IPS-NIHi7 (cell line): ENCODE measurements around the gene KRTAP10-3.
A peak's percentile ranks its signal among the peaks of the same experiment; 100 is the strongest.

ENCODE experiments used
- DNase-seq: peaks from one replicate; pipeline ENCODE4 v3.0.0; 2012; ENCODE audit warnings: mixed read lengths; ENCODE audit errors: extremely low spot score

Gene KRTAP10-3

DNA sequence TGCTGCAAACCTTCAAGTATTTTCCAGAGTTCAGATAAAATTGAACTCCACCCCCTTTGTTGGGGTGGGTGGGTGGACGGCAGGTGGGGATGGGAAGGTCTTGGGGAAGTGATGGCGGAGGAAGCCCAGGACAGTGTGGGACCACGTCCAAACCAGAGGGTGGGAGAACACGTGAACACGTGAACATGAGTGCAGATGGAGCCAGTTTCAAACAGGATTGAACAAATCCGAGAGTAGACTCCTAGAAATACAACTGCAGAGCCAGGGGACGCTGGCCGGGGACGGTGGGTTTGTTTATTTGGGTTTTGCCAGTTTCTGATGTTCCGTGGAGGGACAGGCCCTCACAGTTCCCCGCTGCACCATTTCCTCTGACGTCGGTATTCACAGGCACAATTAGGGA is 10.2 kb downstream of the KRTAP10-3 start:
- DNase-seq, result no peak

DNA sequence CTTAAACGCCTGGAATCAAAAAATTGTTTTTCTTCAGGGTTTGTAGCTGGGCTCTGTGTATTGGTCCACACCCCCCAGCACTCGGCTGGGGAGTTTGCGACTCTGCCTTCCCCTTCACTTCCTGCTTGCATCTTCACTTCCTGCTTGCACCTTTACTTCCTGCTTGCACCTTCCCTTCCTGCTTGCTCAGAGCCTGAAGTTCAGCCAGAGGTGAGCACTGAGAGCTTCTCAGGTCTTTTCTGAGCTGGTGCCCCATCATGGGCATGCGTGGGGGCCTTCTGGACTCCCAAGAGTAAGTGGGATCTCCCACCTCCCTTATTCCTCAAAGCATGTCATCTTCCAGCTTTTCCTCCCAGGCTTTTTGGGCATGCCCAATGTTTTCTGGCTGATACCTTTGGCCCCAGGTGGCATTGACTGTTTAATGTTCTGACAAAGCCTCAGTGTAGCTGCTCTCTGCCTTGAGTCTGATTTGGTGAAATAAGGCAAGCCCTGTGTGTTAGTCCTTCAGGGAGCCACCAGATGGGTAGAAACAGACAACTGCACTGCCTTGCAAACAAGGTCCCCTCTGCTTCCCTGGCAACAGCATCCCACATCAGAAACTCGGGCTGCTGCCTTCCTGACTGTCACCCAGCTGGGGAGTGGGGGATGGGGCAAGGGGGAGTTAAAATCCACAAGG is 10.8 kb downstream of the KRTAP10-3 start:
- no peak for DNase-seq

DNA sequence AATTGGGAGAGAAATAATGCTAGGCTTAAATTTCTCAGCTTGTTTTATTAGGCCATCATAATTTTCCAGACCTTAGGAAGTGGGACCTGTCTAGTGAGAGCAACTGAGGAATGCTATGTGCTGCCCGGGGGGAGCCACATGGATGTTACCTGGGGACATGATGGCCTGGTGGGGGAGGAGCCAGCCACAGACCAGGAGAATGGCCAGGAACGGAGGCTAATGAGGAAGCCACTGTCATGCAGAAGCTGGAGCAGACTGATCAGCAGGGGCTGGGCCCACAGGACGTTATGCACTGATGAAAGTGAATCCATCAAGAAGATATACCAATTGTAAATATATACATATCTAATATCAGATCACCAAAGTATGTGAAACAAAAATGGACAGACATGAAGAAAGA is 14.0 kb downstream of the KRTAP10-3 start:
- DNase-seq, result no peak

DNA sequence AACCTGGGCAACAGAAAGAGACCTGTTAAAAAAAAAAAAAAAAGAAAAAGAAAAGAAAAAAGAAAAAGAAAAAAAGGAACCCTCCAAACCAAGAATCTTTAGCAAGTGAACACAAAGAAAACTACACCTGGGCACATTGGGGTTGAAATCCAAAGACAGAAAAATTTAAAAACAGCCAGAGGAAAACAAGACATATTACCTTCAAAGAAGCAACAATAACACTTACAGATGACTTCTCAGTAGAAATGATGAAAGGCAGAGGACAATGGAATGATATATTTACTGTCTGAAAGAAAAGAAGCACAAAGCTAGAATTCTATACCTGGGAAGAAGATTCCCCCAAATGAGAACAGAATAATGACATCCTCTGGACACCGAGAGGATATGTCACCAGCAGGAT is 15.9 kb downstream of the KRTAP10-3 start:
- DNase-seq, result no peak

DNA sequence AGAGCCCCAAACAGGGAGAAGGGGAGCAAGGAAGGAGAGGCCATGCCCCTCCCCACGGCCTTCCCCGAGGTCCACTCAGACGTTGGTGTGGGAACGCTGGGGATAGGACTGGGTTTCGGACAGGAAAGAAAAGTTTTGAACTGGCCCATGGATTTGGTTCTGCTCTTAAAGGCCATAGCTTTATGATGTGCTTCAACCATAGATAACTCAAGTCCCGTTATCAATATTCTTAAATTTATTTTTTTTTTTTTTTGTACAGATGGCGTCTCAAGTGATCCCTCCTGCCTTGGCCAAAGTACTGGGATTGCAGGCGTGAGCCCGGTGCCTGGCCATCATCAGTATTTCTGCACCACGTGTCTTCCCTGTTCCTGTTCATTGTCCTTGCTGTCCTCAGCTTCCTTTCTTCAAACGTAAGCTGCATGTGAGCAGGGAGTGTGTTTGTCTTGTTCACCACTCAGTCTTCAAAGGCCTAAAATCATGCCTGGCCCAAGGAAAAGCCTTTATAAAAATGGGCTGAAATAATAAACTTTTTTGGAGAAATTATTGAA is 17.8 kb downstream of the KRTAP10-3 start:
- DNase-seq, result no peak

DNA sequence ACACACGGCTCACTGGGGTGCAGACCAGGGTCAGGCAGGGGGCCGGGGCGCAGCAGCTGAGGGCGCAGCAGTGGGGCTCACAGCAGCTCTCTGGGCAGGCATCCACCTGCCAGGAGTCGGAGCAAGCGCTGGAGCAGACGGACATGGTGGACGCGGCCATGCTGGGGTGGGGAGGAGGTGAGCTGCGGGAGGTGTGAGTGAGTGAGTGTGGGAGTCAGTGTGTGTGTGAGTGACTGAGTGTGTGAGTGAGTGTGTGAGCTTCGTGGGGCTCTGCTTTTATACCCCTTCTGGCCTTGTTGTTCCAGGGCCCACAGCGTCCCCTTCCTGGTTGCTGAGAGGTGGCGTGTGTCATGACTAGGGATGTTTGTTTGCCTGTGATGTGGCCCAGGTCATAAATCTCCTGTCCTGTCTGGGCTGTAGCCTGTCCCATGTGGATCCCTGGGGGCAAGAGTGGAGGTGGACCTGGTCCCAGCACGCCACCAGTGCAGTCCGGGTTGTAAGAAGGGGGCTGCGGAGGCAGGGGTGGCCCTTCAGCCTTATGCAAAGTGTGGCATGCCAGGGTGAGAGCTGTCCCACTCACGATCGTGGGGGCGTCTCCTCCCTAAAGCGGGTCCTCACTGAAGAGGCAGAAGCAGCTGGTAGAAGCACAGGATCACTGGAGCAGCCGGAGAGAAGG is 18.5 kb downstream of the KRTAP10-3 start, which contains the start of gene KRTAP10-1:
Gene KRTAP10-1, minus strand, starts transcription at position 205 of the 676 bp plus-strand sequence. Its CDS starts 45 bp downstream, at position 160.
- DNase-seq, result no peak

DNA sequence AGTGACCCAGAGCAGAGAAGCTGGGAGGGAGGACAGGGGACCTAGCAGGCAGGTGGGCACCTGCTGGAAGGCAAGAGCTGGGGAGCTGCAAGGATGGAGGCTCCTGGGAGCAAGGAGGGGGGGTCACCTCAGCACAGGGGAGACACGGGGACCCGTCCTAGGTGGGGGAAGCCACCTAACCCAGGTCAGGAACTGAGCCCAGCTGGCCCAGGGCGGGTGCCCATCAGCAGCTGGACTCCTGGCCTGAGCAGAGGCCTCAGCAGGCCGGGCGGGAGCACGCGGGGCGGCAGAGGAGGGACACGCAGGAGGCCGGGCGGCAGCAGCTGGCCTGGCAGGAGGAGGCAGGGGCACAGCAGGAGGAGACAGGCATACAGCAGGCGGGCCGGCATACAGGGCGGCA is 19.5 kb downstream of the KRTAP10-3 start:
- DNase-seq, result no peak

DNA sequence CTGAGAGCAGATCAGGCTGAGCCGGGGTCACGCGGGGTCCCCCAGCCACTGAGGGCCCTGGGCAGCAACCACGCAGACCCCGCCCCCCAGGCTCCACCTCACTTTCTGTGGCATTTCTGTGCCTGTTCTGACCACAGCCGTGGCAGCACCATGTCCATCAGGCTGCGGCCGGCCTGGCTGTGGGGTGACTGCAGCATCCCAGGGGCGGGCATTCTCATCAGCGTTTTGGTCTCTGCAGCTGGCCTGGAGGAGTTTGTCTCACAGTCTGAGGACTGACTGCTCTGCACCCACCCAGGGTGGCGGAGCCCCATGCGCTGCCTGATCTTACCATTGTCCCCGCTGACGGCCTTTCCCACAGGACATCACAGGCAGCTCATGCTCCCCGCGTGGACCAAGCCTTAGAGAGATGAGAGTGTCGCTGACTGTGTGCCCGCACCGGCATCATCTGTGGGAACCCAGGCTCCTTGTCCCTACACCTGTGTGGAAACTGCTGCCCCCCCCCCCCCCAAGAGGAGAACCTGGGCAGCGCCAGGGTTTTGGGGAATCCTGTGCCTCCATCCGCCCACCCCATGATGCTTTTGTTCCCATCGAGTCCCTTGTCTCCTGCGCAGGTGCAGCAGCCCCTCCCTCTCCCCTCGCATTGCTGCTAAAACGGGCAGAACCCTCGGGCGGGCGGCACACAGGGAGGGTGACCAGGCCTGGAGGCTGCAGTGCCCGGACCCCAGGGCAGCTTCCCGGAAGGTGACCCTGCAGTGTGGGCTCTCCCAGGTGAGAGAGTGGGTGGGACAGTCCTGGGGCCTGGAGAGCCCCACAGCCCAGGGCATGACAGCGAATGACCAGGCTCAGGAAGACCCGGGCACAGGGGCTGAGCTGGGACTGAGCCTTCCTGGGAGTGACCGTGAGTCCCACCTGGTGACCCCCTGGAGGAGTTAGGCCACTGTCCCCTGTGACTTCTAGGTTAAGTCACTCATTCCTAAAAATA is 20.4 kb downstream of the KRTAP10-3 start:
- DNase-seq, result no peak

DNA sequence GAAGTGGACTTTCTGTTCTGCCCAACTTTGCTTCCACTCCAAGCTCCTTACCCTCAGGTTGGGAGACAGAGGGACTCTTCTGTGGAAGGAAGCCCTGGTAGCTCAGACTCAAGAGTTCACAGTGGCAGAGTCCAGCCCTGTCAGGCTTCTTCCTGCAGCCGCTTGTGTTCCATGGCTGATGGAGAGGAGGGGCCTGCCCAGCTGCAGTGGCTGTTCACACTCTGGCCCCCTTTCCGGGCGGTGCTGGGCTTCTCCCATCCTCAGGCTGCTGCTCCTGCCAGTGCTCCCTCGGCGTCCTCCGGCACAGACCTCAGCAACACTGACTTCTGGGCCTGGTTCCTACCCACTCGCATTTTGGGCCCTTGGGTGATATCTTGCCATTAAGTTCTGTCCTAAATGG is 22.6 kb downstream of the KRTAP10-3 start:
- no peak for DNase-seq

DNA sequence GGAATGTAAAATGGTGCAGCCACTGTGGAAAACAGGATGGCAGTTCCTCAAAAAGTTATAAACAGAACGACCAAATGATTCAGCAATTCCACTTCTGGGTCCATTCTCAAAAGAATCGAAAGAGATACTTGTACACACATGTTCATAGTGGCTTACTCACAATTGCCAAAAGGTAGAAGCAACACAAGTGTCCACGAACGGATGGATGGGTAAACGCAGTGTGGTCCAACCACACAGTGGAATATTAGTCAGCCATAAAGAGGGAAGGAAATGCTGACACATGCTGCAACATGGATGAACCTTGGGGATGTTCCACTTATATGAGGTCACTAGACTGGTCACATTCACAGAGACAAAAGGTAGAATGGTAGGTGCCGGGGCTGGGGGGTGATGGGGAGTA is 23.9 kb downstream of the KRTAP10-3 start:
- DNase-seq, result no peak

DNA sequence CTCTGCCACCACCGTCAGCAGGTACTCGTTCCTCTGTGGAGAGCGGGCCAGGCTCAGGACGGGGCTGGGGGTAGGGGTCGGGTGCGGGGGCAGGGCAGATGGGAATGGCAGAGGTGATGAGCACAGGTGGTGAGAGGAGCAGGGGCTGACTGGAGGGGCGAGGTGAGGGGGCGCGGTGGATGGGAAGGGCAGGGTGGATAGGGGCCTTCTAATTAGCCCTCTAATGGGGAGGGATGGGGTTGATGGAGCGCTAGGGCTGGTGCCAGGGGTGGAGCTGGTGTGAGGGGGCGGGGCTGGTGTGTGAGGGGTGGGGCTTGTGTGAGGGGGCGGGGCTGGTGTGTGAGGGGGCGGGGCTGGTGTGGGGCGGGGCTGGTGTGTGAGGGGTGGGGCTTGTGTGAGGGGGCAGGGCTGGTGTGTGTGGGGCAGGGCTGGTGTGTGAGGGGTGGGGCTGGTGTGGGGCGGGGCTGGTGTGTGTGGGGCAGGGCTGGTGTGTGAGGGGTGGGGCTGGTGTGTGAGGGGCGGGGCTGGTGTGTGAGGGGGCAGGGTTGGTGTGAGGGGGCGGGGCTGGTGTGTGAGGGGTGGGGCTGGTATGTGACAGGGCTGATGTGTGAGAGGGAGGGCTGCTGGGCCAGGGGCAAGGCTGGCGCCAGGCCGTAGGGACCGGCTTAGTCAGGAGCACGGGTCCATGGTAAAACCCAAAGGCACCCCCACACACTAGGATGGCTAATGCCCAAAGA is 24.5 kb downstream of the KRTAP10-3 start:
- peak; percentile 62 for DNase-seq

DNA sequence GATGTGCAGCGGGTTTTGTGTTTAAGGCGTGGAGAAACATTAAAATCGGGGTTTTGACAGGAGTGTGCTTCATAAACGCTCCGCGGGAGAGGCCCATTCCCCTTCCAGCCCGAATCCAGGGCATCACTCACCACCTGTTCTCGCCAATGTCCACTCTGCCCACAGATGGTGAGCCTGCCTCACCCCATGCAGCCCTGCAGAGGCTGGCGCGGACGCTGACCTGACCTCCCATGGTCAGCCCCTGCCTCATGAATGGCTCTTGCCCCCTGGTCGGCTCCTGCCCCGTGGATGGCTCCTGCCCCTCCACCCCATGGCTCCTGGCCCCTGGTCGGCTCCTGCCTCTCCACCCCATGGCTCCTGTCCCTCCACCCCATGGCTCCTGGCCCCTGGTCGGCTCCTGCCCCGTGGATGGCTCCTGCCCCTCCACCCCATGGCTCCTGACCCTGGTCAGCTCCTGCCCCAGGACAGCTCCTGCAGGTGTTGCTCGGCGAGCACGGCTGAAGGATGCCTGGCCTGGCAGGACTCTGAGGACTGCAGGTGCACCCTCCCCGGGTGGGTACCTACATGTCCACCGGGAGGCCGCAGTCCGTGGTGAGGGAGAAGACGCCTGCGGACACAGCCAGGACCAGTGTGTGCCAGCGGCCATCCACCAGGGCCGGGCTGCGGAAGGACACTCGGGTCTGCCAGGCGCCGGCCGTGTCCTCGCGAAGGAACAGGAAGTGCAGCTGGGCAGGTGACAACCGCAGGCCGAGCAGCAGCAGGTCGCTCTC is 25.3 kb downstream of the KRTAP10-3 start:
- DNase-seq, result no peak

DNA sequence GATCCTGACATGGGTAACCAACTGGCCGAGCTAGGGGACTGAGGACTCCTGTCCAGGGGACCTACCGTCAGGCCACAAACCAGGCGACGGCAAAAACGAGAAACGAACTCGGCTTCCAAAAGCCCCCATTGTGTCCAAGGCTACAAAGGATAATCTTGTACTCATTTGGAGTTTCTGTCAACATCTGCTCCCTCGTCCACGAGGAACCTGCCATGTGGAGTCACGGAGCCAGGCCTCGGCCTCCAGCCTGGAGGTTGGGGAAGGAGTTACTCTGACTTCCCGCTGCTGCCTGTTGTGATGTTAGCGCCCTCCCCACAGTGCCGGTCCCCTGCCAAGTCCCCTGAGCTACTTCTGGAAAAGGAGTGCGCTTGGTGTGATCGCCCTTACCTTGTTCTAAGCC is 25.9 kb downstream of the KRTAP10-3 start:
- no peak for DNase-seq

DNA sequence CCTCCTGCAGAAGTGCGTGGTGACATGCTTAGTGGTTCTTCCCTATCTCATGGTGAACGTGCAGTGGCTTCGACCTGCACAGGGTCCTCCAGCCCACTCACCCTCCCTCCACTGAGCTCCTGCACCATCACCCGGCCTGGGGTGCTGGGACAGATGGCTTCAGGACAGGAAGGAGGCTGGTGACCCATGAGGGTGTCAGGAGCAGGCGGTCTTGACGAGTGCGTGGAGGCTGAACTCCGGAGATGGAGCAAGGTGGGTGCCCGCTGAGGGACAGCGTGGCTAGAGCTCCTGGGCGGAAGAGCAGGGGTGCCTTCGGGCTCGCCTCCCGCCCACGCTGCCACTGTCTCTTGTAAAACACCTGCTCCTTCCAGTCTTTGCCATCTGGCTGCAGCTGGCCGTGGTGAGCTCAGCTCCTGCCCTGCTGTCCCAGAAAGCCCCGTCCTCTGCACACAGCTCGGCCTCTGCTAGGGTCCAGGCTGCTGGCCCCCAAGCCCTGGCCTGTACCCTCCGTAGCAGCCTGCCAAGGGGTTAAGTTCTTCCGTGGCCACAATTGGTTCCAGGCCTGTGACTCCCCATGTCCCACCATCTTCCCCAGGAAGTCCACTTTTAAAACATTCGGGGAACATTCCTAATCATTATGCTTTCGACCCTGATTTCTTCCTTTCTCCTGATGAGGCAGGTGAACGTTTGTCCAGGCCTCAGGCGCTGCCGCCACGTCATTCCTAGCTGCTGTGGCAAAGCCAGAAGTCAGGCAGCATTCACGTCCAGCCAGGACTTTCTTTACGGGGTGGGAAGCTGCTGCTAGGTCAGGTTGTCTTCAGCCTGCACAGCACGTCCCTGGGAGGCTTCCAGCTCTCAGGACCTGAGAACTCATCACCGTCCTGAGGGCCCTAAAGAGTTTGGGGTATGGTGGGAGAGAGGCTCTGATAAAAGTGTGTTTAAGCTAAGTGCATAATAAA is 26.7 kb downstream of the KRTAP10-3 start:
- DNase-seq, result no peak

DNA sequence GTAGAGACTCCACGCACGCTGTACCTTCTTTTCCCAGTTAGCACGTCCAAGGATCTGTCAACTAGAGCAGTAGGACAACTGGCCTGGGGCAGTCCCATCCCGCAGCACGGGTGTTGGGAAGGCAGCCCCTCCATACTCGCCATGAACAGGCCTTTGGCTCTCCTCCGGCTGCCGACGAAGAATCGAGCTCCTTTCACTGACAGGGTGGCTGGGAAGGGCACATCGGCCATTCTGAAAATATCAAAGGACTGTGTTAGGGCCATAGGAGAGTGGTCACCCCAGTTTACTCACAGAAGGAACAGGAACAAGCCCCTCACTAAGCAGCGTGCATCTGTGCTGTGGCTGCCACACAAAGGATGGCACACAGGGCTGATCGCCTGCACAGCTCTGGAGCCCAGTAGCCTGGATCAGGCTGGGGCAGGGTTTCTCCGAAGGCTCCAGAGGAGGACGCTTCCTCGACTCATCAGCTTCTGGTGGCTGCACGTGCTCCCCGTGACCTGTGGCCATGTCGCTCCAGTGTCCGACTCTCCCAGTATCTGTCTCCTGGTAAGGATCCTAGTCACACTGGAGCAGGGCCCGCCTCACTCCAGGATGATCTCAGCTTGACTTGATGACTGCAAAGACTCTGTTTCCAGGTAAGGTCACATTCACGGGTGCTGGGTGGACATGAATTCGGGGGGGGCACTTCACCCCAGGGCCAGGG is 27.5 kb downstream of the KRTAP10-3 start:
- no peak for DNase-seq

DNA sequence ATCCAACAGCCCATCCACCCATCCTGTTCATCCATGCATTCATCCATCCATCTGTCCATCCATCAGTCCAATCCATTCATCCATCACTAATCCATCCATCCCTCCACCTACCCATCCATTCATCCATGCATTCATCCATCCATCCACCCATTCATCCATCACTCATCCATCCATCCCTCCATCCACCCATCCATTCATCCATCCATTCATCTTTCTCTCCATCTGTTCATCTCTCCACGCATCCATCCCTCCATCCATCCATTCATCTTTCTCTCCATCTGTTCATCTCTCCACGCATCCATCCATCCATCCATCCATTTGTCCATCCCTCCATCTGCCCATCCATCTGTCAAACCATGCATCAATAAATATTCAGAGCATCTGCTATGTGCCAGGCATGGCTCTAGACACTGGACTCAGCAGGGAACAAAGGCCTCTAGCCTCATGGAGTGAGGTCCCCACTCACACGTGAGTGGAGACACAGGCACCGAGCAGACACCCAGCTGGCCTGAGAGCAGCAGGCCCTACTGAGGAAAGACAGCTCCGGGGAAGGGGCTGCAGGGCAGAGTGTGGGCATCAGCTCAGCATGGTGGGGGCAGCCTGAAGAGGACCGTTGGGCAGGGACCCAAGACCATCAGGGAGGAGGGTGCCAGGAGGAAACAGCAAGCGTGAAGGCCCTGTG is 28.2 kb downstream of the KRTAP10-3 start:
- DNase-seq, result no peak

DNA sequence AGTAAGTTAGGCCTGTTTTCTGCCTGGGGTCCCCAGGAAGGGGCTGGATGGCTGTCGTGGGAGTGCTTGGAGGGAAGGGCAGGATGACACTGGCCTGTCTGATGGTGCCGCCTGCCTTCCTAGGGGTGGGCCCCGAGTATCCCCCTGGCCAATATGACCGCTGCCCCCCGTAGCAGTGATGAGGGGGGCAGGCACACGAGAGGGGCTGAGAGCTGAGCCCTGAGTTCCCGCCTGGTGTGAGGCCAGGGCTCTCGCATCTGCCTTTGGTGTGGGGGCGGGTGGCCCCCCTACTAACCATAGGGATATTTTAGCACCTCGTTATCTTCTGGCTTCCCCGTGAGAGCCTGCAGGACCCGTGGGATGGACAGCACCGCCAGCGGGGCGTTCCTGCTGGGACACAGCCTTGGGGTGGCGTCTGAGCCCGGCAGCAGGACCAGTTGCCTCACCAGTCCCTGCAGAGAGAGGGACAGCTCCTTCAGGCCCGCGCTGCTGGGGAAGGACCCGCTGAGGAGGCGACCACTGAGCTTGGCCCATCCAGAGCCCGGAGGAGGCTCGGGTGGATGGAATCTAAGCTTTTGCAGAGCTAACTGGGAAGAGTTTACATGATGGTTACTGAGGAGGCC is 29.0 kb downstream of the KRTAP10-3 start:
- no peak for DNase-seq

DNA sequence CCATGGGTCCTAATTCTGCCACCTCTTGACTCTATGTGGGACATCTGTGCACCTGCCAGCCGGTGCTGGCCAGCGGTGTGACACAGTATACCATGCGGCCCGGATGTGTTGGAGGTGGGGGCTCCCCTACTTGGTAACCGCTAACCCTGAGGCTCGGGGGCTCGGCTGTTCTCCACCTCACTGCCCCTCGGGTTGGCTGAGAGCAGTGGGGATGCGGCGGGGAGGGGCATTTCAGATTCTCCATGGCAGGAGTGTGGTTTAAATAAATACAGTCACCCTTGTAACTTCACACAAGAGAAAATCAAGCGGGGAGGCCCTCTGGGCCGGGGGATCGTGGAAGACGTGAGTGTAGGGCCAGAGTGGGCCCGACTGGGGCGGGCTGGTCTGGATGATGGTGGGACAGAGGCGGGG is 29.6 kb downstream of the KRTAP10-3 start:
- DNase-seq, result no peak
